Neural cell (in vitro differentiated cells): ENCODE measurements around the gene NRP2. TPM values are rescaled to one million over a fixed set of nuclear protein-coding genes. Genes with fewer than 3 reads are reported as not detected.

Experiments used
- H2AFZ ChIP-seq: fragments of 200-600, 300-800 bp; sonication (generic), shearing (Covaris generic); 2 replicates; pipeline ENCODE4 v1.6.0; 2014; ENCODE audit warnings: low read depth, mild to moderate bottlenecking, antibody characterized with exemption, low read length, moderate library complexity
- H3F3A ChIP-seq: fragments of 200-600 bp; shearing (Covaris generic); 2 replicates; pipeline ENCODE4 v1.6.1; 2016; ENCODE audit warnings: mild to moderate bottlenecking, moderate library complexity, mixed read lengths, antibody characterized with exemption, low read length; ENCODE audit not compliant: insufficient read depth, poor library complexity, severe bottlenecking
- H3K27ac ChIP-seq: fragments of 200-600, 300-800 bp; sonication (generic), shearing (Covaris generic); 2 replicates; pipeline ENCODE4 v1.5.1; 2014; ENCODE audit warnings: mild to moderate bottlenecking, low read length, moderate library complexity
- H3K27me3 ChIP-seq: fragments of 300-800, 200-600 bp; sonication (generic), shearing (Covaris generic); 2 replicates; pipeline ENCODE4 v1.6.0; 2014; ENCODE audit warnings: mild to moderate bottlenecking, low read depth, low read length, moderate library complexity; ENCODE audit not compliant: insufficient read depth
- H3K36me3 ChIP-seq: fragments of 300-800, 200-600 bp; sonication (generic), shearing (Covaris generic); 2 replicates; pipeline ENCODE4 v1.5.1; 2014; ENCODE audit warnings: mild to moderate bottlenecking, antibody characterized with exemption, low read length, moderate library complexity; ENCODE audit not compliant: insufficient read depth
- H3K4me2 ChIP-seq: fragments of 300-800, 200-600 bp; sonication (generic), shearing (Covaris generic); 2 replicates; pipeline ENCODE4 v1.6.0; 2014; ENCODE audit warnings: mild to moderate bottlenecking, low read length
- H3K4me3 ChIP-seq: fragments of 300-800, 200-600 bp; sonication (generic), shearing (Covaris generic); 2 replicates; pipeline ENCODE4 v1.5.1; 2014; ENCODE audit warnings: mild to moderate bottlenecking, low read length, moderate library complexity
- H3K79me2 ChIP-seq: fragments of 200-600 bp; shearing (Covaris generic); replicated peaks from 2 replicates; pipeline ENCODE4 v1.6.0; 2014; ENCODE audit warnings: mild to moderate bottlenecking, low read length, moderate library complexity; ENCODE audit not compliant: insufficient read depth
- H3K9ac ChIP-seq: fragments of 300-800, 200-600 bp; sonication (generic), shearing (Covaris generic); 2 replicates; pipeline ENCODE4 v1.6.1; 2016; ENCODE audit warnings: mild to moderate bottlenecking, low read length, mixed read lengths
- H3K9me2 ChIP-seq: fragments of 200-600 bp; shearing (Covaris generic); 2 replicates; pipeline ENCODE4 v1.6.1; 2016; ENCODE audit warnings: mild to moderate bottlenecking, low read length, mixed read lengths; ENCODE audit not compliant: insufficient read depth
- H3K9me3 ChIP-seq: fragments of 200-600, 300-800 bp; sonication (generic), shearing (Covaris generic); 2 replicates; pipeline ENCODE4 v1.6.1; 2016; ENCODE audit warnings: mild to moderate bottlenecking, mixed run types, low read length, moderate library complexity, mixed read lengths
- H4K20me1 ChIP-seq: fragments of 200-600 bp; shearing (Covaris generic); 2 replicates; pipeline ENCODE4 v1.6.1; 2016; ENCODE audit warnings: mild to moderate bottlenecking, mixed run types; ENCODE audit not compliant: insufficient read depth
- CTCF ChIP-seq: fragments of 450-650 bp; IDR thresholded peaks from 2 replicates; pipeline ENCODE4 v1.5.1; 2014; ENCODE audit warnings: antibody characterized with exemption, mild to moderate bottlenecking, moderate library complexity; ENCODE audit not compliant: poor library complexity, severe bottlenecking
- EP300 ChIP-seq: fragments of 450-650 bp; conservative IDR thresholded peaks from 2 replicates; pipeline ENCODE4 v1.6.1; 2014; ENCODE audit warnings: antibody characterized with exemption, mild to moderate bottlenecking, moderate library complexity; ENCODE audit not compliant: poor library complexity, severe bottlenecking
- EZH2 ChIP-seq: fragments of 200-600, 300-800 bp; shearing (Covaris generic), sonication (generic); IDR thresholded peaks from 2 replicates; pipeline ENCODE4 v1.6.1; 2014; ENCODE audit warnings: antibody characterized with exemption, low read length, borderline replicate concordance, mild to moderate bottlenecking; ENCODE audit not compliant: insufficient read depth, poor library complexity, severe bottlenecking
- MXI1 ChIP-seq: fragments of 450-650 bp; conservative IDR thresholded peaks from 2 replicates; pipeline ENCODE4 v1.6.1; 2014; ENCODE audit warnings: antibody characterized with exemption, mild to moderate bottlenecking; ENCODE audit not compliant: poor library complexity, severe bottlenecking
- POLR2AphosphoS5 ChIP-seq: IDR thresholded peaks from 2 replicates; pipeline ENCODE4 v1.6.1; 2012
- RAD21 ChIP-seq: fragments of 450-650 bp; conservative IDR thresholded peaks from 2 replicates; pipeline ENCODE4 v1.6.1; 2014; ENCODE audit warnings: antibody characterized with exemption, mild to moderate bottlenecking, moderate library complexity
- REST ChIP-seq: IDR thresholded peaks from 2 replicates; pipeline ENCODE4 v1.6.1; 2012; ENCODE audit warnings: borderline replicate concordance
- SMC3 ChIP-seq: fragments of 450-650 bp; conservative IDR thresholded peaks from 2 replicates; pipeline ENCODE4 v1.6.1; 2014; ENCODE audit warnings: antibody characterized with exemption, mild to moderate bottlenecking, moderate library complexity; ENCODE audit not compliant: poor library complexity
- TAF1 ChIP-seq: IDR thresholded peaks from 2 replicates; pipeline ENCODE4 v1.6.1; 2012; ENCODE audit warnings: low read depth
- polyA plus RNA-seq: library from polyadenylated mRNA; depleted of rRNA; stranded (reverse); fragments of >200 nt; gene quantifications from 2 replicates; pipeline ENCODE4 v1.2.3, GENCODE V29; 2014

NRP2 gene
- polyA plus RNA-seq, 1 donor from 2014 or later = 30.2 TPM

GRCh38 chr2:205740381-205740780 is 58.1 kb downstream of the NRP2 start:
- Histone ChIP-seq H3K4me3 (no peak overlapping the region), H3K9me2 (no peaks in the 10 kb centered on the region), H3K36me3 (peaks cover 28% of the 10 kb centered on the region), H3K27me3 (no peaks in the 10 kb centered on the region), H3K27ac (no peak overlapping the region), H3K9ac (no peak overlapping the region), H2AFZ (no peak overlapping the region), H4K20me1 (no peaks in the 10 kb centered on the region), H3K4me2 (no peak overlapping the region), H3K9me3 (no peaks in the 10 kb centered on the region), H3K79me2 (no peaks in the 10 kb centered on the region), H3F3A (no peaks in the 10 kb centered on the region)
- TF ChIP-seq MXI1 = no peak
- TF ChIP-seq EZH2 = no peak
- TF ChIP-seq EP300 = no peak
- no peak for TF ChIP-seq REST
- TF ChIP-seq SMC3 = no peak
- no peak for TF ChIP-seq POLR2AphosphoS5

GRCh38 chr2:205741256-205741978 is 59.1 kb downstream of the NRP2 start:
- H3F3A ChIP-seq = no peaks in the 10 kb centered on the region
- H3K4me2 ChIP-seq = no peak overlapping the region
- no peak for TF ChIP-seq CTCF
- TF ChIP-seq REST = no peak
- TF ChIP-seq RAD21 = no peak
- no peak for TF ChIP-seq SMC3
- TF ChIP-seq MXI1 = no peak
- TF ChIP-seq EZH2 = no peak
- TF ChIP-seq EP300 = no peak
- no peak for TF ChIP-seq TAF1
- TF ChIP-seq POLR2AphosphoS5 = no peak
- no peak overlapping the region for H3K27ac ChIP-seq
- no peaks in the 10 kb centered on the region for H3K27me3 ChIP-seq
- H3K9ac ChIP-seq = no peak overlapping the region
- no peak overlapping the region for H3K4me3 ChIP-seq
- H4K20me1 ChIP-seq = no peaks in the 10 kb centered on the region
- H3K79me2 ChIP-seq = no peaks in the 10 kb centered on the region
- H3K9me2 ChIP-seq = no peaks in the 10 kb centered on the region
- H3K9me3 ChIP-seq = no peaks in the 10 kb centered on the region
- no peak overlapping the region for H2AFZ ChIP-seq
- peaks cover 28% of the 10 kb centered on the region for H3K36me3 ChIP-seq
